NCI-H510A treated with DMSO at 0.1 percent for 48 hours (cell line): ENCODE measurements around the gene RNF166.

ENCODE experiments used
- DNase-seq: peaks from one replicate; lab custom pipeline; 2025; lab: John Stamatoyannopoulos, UW

RNF166 gene, protein sequence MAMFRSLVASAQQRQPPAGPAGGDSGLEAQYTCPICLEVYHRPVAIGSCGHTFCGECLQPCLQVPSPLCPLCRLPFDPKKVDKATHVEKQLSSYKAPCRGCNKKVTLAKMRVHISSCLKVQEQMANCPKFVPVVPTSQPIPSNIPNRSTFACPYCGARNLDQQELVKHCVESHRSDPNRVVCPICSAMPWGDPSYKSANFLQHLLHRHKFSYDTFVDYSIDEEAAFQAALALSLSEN

DNA sequence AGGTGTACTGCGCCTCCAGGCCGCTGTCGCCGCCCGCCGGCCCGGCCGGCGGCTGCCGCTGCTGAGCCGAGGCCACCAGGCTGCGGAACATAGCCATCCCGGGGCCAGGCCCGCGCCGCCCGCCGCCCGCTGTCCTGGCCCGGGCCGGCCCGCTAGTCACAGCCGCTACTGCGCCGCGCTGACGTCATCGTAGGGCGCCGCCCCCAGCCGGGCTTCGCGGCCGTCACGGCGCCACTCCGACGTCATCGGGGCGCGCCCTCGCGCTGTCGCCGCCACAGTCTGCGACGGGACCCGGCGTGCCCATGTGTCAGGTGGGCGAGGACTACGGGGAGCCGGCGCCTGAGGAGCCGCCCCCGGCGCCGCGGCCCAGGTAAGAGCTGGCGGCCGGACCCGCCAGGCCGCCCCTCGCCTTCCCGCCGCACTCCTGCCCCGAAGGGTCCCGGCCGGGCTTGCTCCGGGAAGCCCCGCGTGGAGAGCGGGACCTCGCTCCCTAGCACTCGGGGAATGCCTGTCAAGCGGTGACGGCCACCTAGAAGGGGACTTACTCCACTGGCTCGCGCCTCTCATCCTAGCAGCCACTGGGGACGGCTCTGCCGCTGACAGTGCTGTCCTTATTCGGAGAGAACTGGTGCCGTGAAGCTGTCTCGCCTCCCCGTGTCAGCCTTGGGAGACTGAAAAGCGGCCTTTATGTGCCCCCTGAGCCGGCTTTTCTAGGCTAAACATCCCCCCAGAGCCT lies at the start of gene RNF166, which contains the start of gene CTU2:
RNF166 (minus strand) TSS at position 180 of the 736 bp plus-strand sequence; CDS start at position 97, 83 bp downstream.
CTU2 (plus strand) TSS at position 275 of the 736 bp plus-strand sequence; CDS start at position 303, 28 bp downstream.
- peak; percentile 49 for DNase-seq

DNA sequence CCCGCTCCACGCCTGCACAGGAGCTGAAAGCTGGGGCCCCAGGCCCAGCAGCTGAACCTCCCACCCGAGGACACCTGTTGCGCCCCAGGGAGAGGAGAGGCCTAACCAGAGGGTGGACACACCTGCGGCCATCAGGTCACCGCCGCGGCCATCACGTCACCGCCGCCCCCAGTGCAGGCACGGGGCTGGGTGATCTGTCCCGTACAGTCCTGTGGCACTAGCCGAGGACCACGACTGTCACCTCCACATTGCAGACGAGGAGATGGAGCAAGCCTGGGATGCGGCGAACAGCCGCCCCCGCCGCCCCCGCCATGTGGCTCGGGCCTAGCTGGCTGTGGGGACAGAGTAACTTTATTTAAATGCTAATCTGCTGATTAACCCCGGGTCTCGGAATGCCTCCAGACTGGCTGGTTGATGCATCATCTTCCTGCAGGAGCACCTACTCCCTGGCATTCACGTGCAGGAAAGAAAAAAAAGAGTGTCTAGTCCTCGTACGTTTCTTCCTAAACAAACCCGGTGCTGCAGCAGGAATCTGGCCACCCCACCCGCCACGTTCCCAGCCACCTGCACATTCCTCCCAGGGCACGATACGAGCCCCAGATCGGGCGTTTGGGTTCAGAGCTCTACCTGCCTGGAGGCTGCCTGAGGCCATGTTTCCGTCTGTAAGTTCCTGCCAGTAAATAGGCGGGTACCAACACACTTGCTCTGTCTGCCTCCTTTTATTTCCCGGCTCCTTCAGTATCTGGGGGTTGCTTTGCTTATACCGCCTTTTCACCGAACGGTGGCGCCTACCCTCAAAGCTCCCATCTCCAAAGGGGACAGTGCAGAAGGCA lies 48.9 kb upstream of the RNF166 start:
- DNase-seq, result no peak

DNA sequence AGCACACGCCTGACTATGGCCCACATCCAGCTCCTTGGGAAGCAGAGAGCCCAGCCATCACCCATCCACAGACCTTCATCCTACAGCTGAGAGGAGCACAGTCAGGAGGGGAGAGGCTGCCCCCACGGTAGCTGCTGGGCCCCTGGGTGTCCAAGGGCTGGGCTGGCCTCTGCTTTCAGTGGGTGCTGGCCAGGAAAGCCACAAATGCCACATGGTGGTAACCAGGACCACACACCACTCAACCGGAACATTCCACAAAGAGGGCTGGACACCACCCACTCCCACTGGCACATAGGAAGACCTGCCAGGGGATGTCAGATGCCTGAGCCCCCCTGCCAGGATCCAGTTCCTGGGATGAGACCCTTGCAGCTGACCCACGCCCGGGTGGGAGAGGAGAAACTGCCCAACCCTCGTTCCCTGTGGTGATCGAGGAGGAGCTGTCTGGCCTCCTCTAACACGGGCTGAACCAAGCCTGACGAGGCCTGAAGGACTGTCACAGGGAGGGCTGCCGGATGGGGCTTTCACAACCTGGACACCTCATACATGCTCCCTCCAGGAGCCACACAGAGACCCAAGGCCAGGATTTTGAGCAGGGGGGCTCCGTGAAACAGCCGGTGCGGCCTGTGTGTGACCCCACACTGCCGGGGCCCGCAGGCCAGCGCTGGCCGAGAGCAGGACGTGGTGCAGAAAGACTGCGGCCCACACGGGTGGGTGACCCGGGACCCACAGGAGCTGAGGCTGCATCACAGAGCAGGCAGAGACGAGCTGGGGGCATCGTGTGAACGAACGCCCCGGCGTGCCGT lies 48.1 kb upstream of the RNF166 start:
- DNase-seq, result no peak

GRCh38 chr16:88753602-88754001 lies 47.4 kb upstream of the RNF166 start:
- DNase-seq, result no peak

DNA sequence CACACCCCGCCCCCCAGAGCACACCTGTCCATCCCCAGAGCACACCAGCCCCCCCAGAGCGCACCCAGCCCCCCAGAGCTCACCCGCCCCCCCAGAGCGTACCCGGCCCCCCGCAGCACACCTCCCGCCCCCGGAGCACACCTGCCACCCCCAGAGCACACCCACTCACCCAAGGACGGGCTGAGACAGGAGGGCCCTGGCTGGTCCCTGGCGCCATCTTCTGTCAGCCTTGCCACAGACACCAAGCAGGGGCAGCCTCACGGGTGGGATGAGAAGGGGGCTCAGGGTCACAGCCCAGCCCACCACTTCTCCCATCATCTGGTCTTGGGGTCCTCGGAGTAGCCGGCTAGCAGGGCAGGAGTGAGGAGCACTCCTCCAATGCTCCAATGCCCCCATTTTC lies 47.0 kb upstream of the RNF166 start:
- DNase-seq, result no peak

DNA sequence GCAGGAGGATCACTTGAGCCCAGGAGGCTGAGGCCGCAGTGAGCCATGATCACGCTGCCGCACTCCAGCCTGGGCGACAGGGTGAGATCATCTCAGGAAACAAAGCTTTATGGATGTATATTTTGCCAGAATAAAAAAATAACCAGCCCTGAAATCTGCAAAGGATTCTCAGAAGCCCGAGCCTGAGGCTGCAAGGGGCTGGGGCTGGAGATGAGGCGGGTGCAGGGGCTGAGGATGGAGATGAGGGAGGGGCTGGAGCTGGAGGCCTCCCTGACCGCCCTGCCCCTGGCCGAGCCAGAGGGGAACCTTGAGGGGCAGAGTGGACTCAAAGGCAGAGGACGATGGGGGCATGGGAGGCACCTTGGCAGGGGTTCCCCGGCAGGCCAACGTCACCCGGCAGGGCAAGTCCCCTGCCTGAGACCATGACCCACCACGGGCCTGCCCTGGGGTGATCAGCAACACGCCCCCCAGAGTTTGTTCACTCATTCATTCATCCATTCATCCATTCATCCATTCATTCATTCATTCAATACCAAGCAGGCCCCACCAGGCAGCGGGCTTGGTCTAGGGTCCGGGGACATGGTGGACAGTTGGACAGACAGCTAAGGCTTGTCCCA lies 46.3 kb upstream of the RNF166 start:
- no peak for DNase-seq

- DNase-seq, result no peak
Measured at GRCh38 chr16:88750854-88751253, 44.6 kb upstream of the RNF166 start.

- no peak for DNase-seq
Measured at GRCh38 chr16:88749358-88749757, 43.1 kb upstream of the RNF166 start.

GRCh38 chr16:88748364-88748763 lies 42.2 kb upstream of the RNF166 start:
- DNase-seq, result no peak

GRCh38 chr16:88747588-88748301 lies 41.5 kb upstream of the RNF166 start:
- no peak for DNase-seq

DNA sequence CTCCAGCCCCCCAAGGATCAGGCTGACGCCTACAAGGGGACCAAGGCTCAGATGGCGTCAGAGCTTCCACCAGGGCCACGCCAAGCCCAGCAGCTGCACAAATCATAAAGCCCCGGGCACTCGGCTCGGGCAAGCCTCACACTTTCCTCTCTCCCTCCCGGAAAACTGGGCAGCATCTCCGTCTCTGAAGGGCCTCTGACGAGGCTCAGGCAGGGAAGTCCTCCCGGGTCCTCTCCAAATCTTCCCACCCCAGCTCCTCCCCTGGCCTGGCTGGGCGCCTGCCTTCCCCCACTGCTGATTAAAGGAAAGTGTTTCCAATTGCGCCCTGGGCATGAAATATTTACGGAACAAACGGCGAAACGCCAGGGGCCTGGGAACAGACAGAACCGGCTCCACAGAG lies 40.3 kb upstream of the RNF166 start:
- no peak for DNase-seq

DNA sequence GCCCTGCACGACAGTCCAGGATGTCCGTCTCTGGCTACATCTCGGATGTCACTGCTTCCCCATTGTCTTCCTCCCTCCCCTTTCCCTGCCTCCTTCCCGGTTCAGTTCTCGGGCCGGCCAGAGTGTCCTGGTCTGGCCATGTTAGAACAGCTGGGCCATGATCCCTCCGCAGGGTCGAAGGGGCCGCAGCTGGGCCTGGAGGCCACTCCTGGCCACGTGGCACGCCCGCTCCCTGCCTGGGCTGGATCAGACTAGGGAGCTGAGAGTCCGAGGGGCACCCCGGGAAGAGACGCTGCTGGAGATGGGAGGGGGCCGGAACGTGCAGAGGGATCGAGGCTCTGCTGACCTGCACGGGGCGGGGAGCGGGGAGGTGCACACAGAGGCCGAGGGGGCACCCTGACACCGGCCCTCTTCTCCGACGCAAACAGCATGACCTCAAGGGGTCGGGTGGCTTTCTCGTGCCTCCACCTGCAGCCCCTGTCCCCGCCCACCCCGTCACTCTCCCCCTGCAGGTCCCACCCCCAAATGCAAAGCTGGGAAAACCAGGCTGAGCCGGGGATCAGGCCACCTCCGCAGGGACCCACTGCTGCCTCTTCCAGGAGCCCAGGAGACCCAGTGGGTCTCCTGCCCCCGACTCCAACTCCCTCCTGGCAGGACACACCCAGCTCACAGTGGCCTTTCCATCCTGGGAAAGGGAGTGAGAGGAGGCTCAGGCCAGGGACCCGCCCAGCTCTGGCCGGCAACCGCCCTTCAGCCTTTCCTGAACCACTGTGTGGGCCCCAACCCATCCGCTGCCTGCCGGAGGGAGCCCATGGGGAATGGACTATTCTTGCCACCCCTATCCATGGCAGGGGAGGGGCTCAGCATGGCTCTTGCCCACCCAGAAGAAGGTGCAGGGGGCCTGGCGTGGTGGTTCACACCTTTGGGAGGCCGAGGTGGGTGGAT lies 38.6 kb upstream of the RNF166 start:
- no peak for DNase-seq

DNA sequence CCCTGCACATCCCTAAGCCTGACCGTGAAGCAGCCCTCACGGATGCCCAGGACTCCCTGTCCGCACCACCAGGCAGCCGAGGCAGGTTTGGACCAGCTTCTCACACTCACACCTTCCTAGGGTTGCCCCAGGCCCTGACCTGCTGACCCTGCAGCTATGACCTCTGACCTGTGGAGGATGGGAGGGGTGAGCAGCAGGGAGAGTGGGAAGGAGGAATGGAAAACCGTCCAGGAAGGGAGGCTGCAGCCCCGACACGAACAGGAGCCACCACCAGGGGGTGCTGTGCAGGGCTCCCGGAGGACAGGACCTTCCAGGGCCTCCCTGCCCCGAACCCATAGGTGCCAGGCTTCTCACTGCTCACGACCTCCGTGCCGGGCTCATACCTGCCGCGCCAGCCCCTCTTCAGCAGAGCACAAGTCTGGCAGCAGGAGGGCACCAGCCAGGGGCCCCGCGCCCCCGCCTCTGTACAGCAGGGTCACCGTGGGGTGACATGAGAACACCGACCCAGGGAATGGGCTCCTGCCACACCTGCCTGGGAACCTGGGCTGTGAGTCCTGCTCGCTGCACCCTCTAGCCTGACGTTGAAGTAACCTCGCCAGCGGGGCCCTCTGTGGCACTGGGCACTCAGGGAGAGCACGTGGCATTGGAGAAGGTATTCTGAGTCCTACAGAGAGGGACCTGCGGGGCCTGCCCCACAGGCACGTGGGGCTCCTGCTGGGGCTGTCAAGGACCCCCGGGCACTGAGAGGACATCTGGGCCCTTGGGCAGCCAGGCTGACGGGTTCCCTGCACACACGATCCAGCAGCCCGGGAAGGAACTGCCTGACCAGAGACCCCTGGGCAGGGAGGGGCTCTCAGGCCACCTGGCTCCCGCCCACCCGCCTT lies 37.7 kb upstream of the RNF166 start:
- peak; percentile 37 for DNase-seq

DNA sequence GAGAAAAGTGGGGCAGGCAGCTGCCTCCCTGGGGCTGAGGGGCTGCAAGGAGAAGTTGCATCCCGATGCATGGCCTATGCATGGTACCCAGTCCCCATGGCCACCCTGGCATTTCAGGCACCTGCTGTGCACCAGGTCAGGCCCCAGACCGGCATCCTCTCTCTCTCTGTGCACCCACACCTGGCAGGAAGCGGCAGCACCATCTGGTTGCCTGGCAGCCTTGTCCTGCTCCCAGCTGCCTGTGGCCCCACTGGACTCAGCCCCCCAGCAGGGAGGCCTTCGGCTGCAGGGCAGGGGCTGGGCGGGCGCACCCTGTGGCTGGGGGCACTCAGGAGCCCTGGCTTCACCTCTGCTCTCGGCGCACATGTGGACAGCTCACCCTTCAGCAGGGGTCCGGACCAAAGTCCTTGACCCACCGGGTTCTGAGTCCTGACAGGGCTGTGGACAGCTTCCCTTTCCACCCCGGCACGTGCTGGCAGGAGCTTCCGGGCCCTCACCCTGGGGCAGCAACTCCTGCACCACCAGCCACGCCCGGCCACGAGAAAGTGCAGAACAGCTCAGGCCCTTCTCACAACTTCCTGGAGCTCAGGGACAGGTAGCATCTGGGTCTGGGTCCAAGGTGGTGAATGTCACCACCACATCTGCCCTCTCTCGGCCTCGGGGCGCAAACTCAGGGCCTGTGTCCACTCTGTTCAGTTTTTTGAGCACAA lies 36.8 kb upstream of the RNF166 start:
- DNase-seq, result no peak

- DNase-seq, result no peak
Measured at GRCh38 chr16:88741368-88741767, 35.2 kb upstream of the RNF166 start.

GRCh38 chr16:88740727-88741055 lies 34.5 kb upstream of the RNF166 start:
- DNase-seq, result no peak

GRCh38 chr16:88739977-88740726 lies 33.9 kb upstream of the RNF166 start:
- no peak for DNase-seq
